ENCODE measurements around the gene LIPN. TPM values are rescaled to one million over a fixed set of nuclear protein-coding genes. Genes with fewer than 3 reads are reported as not detected.

LIPN gene
- total and polyA plus RNA-seq, 12 donors = 0.06 to 0.53 (median 0.46) TPM; not detected in 9

- H3K4me1 ChIP-seq = no peaks in the 10 kb centered on the region
- H3K4me3 ChIP-seq = no peak overlapping the region
- no peaks in the 10 kb centered on the region for H3K36me3 ChIP-seq
- peaks cover 0 to 30% (median 11%) of the 10 kb centered on the region in 7 donors for H3K27me3 ChIP-seq
- TF ChIP-seq CTCF (IDR thresholded peaks at IDR 0.05) = peak in 3 of 9 donors; percentile 9 to 31 (median 22)
- H3K9me3 ChIP-seq = no peaks in the 10 kb centered on the region
- ATAC-seq = peak in 1 of 8 donors; percentile 55
- intact Hi-C loops (cut with DNase I) = no loop called here
- H3K27ac ChIP-seq = no peak overlapping the region
- peak in 1 of 2 donors; percentile 13 for DNase-seq
- 63% methylated on average over 30 of the region's 30 CpGs for WGBS, 2 donors
Observed at GRCh38 chr10:88728107-88728763, 31.6 kb upstream of the LIPN start.

GRCh38 chr10:88730864-88731263 is 29.0 kb upstream of the LIPN start:
- Histone ChIP-seq H3K27me3 (peaks cover 0 to 28% (median 11%) of the 10 kb centered on the region in 7 donors), H3K9me3 (no peaks in the 10 kb centered on the region), H3K27ac (no peak overlapping the region), H3K4me1 (no peaks in the 10 kb centered on the region), H3K4me3 (no peak overlapping the region), H3K36me3 (no peaks in the 10 kb centered on the region)
- intact Hi-C loops (cut with DNase I) = no loop called here
- no peak for TF ChIP-seq CTCF (IDR thresholded peaks at IDR 0.05)
- 81 to 85% methylated on average over 4 of the region's 4 CpGs for WGBS, 2 donors
- no peak for DNase-seq
- ATAC-seq = no peak

- no peak overlapping the region for H3K4me3 ChIP-seq
- H3K9me3 ChIP-seq = no peaks in the 10 kb centered on the region
- no peak for TF ChIP-seq CTCF (IDR thresholded peaks at IDR 0.05)
- H3K27me3 ChIP-seq = peaks cover 0 to 25% (median 11%) of the 10 kb centered on the region in 7 donors
- intact Hi-C loops (cut with DNase I) = no loop called here
- DNase-seq = peak in 1 of 2 donors; percentile 19
- no peak overlapping the region for H3K27ac ChIP-seq
- H3K4me1 ChIP-seq = no peaks in the 10 kb centered on the region
- ATAC-seq = peak in 1 of 8 donors; percentile 73
- WGBS, 2 donors = 47 to 49% methylated on average over 6 of the region's 6 CpGs
- H3K36me3 ChIP-seq = no peaks in the 10 kb centered on the region
Observed at GRCh38 chr10:88731296-88731695, 28.5 kb upstream of the LIPN start.

- H3K4me3 ChIP-seq = no peak overlapping the region
- WGBS, 2 donors = 88 to 89% methylated on average over 2 of the region's 2 CpGs
- H3K36me3 ChIP-seq = no peaks in the 10 kb centered on the region
- no peak for ATAC-seq
- DNase-seq = no peak
- no peak overlapping the region for H3K27ac ChIP-seq
- no peak for TF ChIP-seq CTCF (IDR thresholded peaks at IDR 0.05)
- H3K9me3 ChIP-seq = no peaks in the 10 kb centered on the region
- H3K27me3 ChIP-seq = peaks cover 0 to 19% (median 7%) of the 10 kb centered on the region in 7 donors
- intact Hi-C loops (cut with DNase I) = no loop called here
- H3K4me1 ChIP-seq = no peaks in the 10 kb centered on the region
Observed at GRCh38 chr10:88733215-88733614, 26.6 kb upstream of the LIPN start.
